HL-60/S4 treated with phorbol 12-myristate 13-acetate at 8.2 ng/mL for 4 days and 3 days (cell line): ENCODE measurements around the gene ZAP70.

Experiments used
- in situ Hi-C: fragments of 300-500 bp; cut with MboI; formaldehyde crosslinking; loops from 2 replicates; pipeline ENCODE4 v1.15.0; 2022; ENCODE audit warnings: low sequenced_read_pairs

Gene ZAP70

GRCh38 chr2:97697252-97698235 is 15.8 kb upstream of the ZAP70 start:
- in situ Hi-C loops, result no loop called here

- in situ Hi-C loops, result no loop called here
These were observed 14.8 kb upstream of the ZAP70 start for GRCh38 chr2:97698530-97698929.

DNA sequence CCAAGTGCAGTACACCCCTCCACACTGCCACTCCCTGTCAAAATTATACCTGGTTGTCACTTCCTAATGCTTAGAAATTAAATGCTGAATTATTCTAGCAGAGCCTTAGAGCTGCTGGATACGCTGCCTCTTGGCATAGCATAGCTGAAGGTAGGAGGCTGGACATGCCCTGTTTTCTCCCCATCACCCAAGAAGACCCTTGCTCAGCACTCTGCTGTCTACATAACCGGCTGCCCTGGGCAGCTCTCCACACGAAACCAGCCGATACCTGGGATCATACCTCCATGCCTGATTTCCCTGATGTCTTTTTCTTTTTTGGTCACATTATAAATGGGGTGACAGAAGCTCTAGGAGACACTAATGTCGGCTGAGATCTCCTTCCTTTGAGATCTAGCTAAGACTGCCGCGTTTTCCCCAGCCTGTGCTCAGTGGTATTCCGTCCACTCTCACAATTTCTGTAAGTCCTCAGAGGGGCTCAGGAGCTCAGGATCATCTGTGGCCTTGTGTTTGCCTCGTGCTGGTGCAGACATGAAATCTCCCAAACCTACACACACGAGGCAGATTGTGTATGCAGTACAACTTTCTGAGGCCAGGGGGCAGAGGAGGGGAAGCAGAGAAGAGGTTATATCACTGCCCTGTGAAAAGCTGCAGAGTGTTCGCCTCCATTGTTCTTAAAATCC is 13.5 kb upstream of the ZAP70 start:
- in situ Hi-C loops, result loop anchor here (25.0 kb wide), 1 partner anchor 687 kb away; no protein-coding TSS in a partner anchor

- in situ Hi-C loops, result loop anchor here (25.0 kb wide), 1 partner anchor 686 kb away; no protein-coding TSS in a partner anchor
These were observed 12.2 kb upstream of the ZAP70 start for GRCh38 chr2:97701186-97701585.

DNA sequence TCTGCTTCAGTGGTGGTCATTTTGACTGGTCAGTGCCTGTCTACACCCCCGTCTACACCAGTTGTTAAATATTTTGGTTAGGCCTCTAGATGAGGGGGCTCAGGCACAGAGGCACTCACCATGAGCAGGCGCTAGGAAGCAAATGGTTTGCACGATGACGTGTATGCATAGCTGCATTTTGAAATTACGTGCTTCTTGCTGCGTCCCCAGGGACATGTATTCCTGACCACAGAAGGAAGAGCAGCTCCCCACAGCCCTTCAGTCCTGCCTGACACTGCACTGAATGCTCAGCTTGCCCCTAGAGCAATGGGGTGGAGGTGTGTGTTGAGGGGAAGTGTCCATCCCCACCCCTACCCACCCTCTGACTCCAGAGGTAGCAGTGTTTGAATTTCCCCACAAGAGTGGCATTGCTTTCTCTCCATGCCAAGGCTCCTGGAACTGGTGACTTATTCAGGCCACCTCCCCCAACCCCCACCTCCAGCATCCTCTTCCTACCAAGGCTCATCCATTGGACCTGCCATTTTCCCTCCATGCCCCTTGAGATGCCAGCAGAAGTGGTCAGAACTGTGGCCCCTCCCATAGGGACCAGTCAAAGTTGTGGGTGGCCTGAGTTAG is 11.4 kb upstream of the ZAP70 start:
- in situ Hi-C loops, result loop anchor here (25.0 kb wide), 1 partner anchor 685 kb away; no protein-coding TSS in a partner anchor

DNA sequence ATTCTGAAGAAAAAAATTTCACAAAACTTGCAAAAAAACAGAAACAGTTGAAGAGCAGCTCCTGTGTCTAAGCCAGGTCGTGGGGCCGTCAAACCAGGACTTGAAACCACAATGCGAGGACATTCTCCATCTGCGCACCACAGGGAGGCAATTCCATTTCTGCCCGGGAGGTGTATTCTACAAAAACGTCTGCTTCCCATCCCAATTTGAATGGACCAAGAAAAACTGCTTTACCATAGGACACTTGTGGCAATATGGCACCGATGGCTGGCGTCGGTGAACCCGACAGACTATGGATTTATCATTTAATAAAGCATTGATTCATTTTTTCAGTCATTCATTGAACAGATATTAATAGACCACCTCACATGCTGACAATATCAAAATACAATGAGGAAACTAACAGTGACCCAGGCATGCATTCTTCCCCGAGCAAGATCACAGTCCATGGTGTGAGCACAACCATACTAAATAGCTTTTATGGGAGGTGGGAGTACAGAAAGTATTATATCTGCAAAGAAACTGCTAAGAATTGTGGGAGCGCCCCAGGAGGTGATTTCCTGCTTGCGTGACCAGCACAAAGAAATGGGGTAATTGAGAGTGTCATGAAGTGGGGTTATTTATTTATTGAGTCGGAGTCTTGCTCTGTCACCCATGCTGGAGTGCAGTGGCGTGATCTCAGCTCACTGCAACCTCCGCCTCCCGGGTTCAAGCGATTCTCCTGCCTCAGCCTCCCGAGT is 10.5 kb upstream of the ZAP70 start:
- in situ Hi-C loops, result loop anchor here (25.0 kb wide), 1 partner anchor 684 kb away; no protein-coding TSS in a partner anchor

- in situ Hi-C loops, result loop anchor here (25.0 kb wide), 1 partner anchor 684 kb away; no protein-coding TSS in a partner anchor
These were observed 9.6 kb upstream of the ZAP70 start for GRCh38 chr2:97703741-97704140.

GRCh38 chr2:97704989-97705388 is 8.4 kb upstream of the ZAP70 start:
- in situ Hi-C loops, result loop anchor here (25.0 kb wide), 1 partner anchor 682 kb away; no protein-coding TSS in a partner anchor

DNA sequence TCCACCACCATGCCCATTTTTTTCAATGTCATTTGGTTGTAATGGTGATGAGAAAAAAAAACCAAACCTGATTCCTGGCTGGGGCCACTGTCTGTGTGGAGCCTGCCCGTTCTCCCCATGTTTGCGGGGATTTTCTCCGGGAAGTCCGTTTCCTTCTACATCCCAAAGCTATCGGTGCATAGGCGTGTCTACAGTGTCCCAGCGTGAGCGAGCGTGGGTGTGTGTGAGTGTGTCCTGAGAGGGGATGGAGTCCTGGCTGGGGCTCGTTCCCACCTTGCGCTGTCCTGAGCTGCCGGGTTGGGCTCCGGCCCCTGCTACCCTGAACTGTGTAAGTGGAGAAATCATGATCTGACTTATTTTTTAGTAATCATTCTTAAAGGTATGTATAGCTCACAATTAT is 7.3 kb upstream of the ZAP70 start:
- in situ Hi-C loops, result loop anchor here (25.0 kb wide), 1 partner anchor 681 kb away; no protein-coding TSS in a partner anchor

- in situ Hi-C loops, result loop anchor here (25.0 kb wide), 1 partner anchor 680 kb away; no protein-coding TSS in a partner anchor
These were observed 6.5 kb upstream of the ZAP70 start for GRCh38 chr2:97706708-97707345.

- in situ Hi-C loops, result loop anchor here (25.0 kb wide), 1 partner anchor 680 kb away; no protein-coding TSS in a partner anchor
These were observed 5.9 kb upstream of the ZAP70 start for GRCh38 chr2:97707362-97708047.

- in situ Hi-C loops, result loop anchor here (25.0 kb wide), 1 partner anchor 679 kb away; no protein-coding TSS in a partner anchor
These were observed 5.4 kb upstream of the ZAP70 start for GRCh38 chr2:97708048-97708380.

- in situ Hi-C loops, result loop anchor here (25.0 kb wide), 1 partner anchor 679 kb away; no protein-coding TSS in a partner anchor
These were observed 4.8 kb upstream of the ZAP70 start for GRCh38 chr2:97708608-97709007.

DNA sequence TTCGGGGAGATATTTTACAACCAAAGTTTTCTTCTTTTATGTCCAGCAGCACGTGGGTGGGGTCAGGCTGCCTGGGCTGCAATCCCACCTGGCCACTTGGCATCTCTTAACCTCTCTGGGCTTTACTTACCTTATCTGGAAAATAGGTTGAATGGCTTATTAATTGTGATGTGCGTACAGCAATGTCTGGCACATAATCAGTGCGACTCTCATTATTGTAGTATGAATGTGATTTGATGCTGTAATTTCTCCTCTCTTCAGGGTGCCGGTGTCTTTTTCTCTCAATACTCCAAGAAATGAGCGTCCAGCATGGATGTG is 2.0 kb upstream of the ZAP70 start:
- in situ Hi-C loops, result loop anchor here (25.0 kb wide), 1 partner anchor 676 kb away; no protein-coding TSS in a partner anchor

GRCh38 chr2:97712175-97712574 is 1.2 kb upstream of the ZAP70 start:
- in situ Hi-C loops, result loop anchor here (25.0 kb wide), 1 partner anchor 675 kb away; no protein-coding TSS in a partner anchor

- in situ Hi-C loops, result loop anchor here (25.0 kb wide), 1 partner anchor 675 kb away; no protein-coding TSS in a partner anchor
These were observed 582 bp upstream of the ZAP70 start for GRCh38 chr2:97712693-97713295.

- in situ Hi-C loops, result loop anchor here (25.0 kb wide), 1 partner anchor 673 kb away; no protein-coding TSS in a partner anchor
These were observed 941 bp downstream of the ZAP70 start for GRCh38 chr2:97714084-97714949.
